H1 (cell line): ENCODE results near the gene TNIK. TPM values are rescaled to one million over a fixed set of nuclear protein-coding genes. Genes with fewer than 3 reads are reported as not detected.

Experiments used
- ATF2 ChIP-seq: IDR thresholded peaks from 2 replicates; pipeline ENCODE4 v1.6.1; 2012; ENCODE audit warnings: low read length, inconsistent platforms
- CHD7 ChIP-seq: fragments of 300-600 bp; sonication (generic); IDR thresholded peaks from 2 replicates; pipeline ENCODE4 v1.7.1; 2012; ENCODE audit warnings: low read length, moderate library complexity, mild to moderate bottlenecking, inconsistent platforms; ENCODE audit not compliant: insufficient replicate concordance
- RAD21 ChIP-seq, 2 experiments: IDR thresholded peaks in 1 of 2; conservative IDR thresholded peaks in 1 of 2; 2 replicates each; pipeline ENCODE4 v1.6.1; 2011; ENCODE audit warnings: low read depth in 2 of 2, low read length in 2 of 2, improper control_type of control experiment in 1 of 2, inconsistent platforms in 1 of 2, mild to moderate bottlenecking in 1 of 2, moderate library complexity in 1 of 2
- polyA plus RNA-seq, 7 experiments: library from polyadenylated mRNA; depleted of rRNA in 3 of 7; stranded (reverse) in 5 of 7; unstranded in 2 of 7; fragments of >200 nt in 5 of 7; fragments of 200-250 nt in 2 of 7; gene quantifications; 1 replicate in 5 of 7; 2 replicates in 1 of 7; 4 replicates in 1 of 7; pipeline versions ENCODE4 v1.2.1 to v1.2.3, GENCODE V29; 2011 to 2013; ENCODE audit warnings: missing spikeins in 2 of 7, mixed read lengths in 2 of 7
- total RNA-seq: library from RNA; stranded (reverse); fragmentation: NEBNext Ultra II Directional; extraction: Animal tissue kit (Norgen Biotek cat#: 25700); gene quantifications from 2 replicates; pipeline ENCODE4 v1.2.1, GENCODE V29; 2021

TNIK gene
- total and polyA plus RNA-seq, 2 of the 8 experiments (the other 6 are each of a cell fraction or from before 2014, with no cell fraction given): 7.4 to 42.0 TPM

DNA sequence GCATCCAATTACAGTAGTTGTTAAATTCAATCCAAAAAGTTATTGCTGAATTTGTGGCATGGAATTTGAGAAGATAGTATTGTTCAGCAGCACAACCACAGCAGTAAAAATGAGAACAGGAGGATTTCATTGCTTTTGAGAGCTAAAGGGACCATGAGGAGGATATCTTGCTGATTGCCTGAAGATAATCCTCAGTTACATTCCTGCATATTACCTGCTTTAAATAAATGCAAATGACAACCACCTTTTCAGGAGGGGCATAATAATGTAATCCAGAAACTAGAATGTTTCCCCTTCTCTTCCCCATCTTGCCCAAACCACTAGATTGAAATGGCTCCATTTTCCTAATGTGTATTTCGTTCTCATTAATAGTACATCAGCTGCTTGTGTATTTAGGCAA is 398.5 kb downstream of the TNIK start (continued):
- TF ChIP-seq CHD7 (peak; percentile 49), RAD21 (IDR thresholded peaks at IDR 0.05 in 1 of 2, conservative IDR thresholded peaks at IDR 0.05 in 1 of 2; ENCODE audit: low read depth in 2 of 2, low read length in 2 of 2) (no peak), ATF2 (no peak)
